GOT3 (cell line): Measurements from ENCODE around the gene FABP7.

Source experiments
- DNase-seq: peaks from one replicate; lab custom pipeline; 2025; ENCODE audit warnings: mixed read lengths; lab: John Stamatoyannopoulos, UW

Gene FABP7

GRCh38 chr6:122798099-122798641, 18.7 kb downstream of the FABP7 start:
- no peak for DNase-seq

DNA sequence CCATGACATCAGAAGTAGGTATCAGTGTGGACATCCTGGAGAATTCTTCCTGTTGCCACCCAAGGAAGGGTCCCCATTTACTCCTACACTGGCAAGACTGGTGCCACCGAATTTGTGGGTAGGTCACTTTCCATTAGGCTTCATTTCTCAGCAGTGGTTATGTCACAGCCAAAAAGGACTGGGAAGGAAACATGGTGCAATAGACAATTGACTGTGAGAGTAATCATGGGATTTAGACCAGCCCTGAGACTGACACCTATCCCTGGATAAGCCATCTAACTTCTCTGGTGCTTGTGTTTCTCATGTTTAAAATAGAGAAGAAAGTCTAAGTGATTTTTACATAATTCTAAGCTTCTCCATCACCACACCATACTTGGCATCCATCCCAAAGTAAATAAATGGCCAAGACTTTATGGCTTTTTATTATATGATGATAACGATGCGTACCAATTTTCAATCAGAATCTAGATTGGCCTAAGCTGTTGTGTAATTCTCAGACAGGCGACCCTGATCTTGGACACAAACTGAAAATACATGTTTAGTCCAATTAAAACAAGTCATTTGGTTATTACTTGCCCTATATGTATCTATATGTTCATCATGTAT, 19.7 kb downstream of the FABP7 start:
- no peak for DNase-seq

DNA sequence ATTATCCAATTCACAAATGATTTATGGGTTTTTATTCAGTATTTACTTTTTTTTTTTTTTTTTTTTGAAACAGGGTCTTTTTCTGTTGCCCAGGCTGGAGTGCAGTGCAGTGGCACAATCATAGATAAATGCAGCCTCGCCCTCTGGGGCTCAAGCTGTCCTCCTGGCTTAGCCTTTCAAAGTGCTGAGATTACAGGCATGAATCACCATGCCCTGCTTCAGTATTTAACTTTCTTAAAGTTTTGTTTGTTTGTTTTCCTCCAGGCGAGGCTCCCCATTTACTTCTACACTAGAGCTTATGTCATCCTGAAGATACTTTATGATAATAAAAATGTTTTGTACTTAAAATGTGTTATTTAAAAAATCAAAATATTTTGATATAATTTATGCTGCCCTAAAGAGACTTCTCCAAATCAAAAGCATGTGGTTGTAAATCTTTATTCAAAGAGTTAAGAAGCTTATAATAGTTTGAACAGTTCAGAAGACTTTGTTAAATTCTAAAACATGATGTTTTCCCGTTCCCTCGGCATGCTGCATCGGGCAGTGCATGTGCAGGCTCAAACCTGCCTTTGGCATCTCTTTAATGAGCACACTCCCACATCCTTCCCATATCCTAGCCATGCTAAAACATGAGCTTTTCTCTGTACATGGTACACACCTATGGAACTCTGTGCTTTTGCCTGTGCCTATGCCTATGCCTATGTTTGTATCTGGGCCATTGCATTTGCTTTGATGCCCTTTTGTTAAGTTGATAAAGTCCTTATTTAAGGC, 20.6 kb downstream of the FABP7 start:
- no peak for DNase-seq

- no peak for DNase-seq
Observed at GRCh38 chr6:122800906-122801305, 21.4 kb downstream of the FABP7 start.

DNA sequence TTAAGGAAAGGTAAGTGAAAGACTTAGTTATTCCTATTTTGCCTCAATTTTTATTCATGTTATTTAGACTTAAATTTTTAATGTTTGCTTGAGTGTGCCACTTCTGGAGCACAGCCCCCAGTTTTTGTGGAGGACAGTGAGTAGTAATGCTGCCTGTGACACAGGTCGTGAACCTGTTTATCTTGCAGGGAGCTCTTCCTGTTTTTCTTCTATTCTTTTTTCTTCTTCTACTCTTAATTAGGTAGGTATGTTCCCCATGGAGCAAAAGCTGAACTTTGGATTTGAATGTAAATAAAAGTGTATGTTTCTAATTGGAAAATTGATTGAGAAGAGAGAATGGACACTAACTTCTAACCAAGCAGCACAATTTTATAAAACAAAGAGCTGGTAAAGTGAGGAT, 21.9 kb downstream of the FABP7 start:
- no peak for DNase-seq

GRCh38 chr6:122803171-122803661, 23.7 kb downstream of the FABP7 start:
- DNase-seq: no peak

GRCh38 chr6:122804962-122805485, 25.5 kb downstream of the FABP7 start:
- DNase-seq: no peak

GRCh38 chr6:122806291-122806690, 26.8 kb downstream of the FABP7 start:
- DNase-seq: no peak

GRCh38 chr6:122808121-122808885, 28.8 kb downstream of the FABP7 start:
- no peak for DNase-seq

GRCh38 chr6:122809001-122809400, 29.5 kb downstream of the FABP7 start:
- no peak for DNase-seq

- DNase-seq: no peak
Observed at GRCh38 chr6:122809691-122810090, 30.2 kb downstream of the FABP7 start.

DNA sequence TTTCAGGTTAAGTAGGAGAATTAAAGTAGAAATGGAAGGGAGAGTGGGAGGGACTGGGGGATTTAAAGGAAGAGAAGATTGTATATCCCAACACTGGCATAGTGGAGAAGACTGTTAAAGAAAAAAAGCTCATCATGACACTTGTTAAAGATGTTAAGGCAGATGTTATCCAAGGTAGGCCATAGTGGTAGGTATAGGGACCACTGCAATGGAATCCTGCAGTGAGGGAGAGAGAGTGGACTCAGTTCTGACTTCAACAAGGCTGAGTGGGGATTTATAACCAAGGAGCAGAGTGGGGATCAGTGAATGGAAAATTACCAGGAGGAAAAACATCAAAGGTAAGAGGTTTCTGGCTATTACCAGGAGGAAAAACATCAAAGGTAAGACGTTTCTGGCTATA, 30.7 kb downstream of the FABP7 start:
- DNase-seq: no peak

GRCh38 chr6:122817358-122817757, 37.8 kb downstream of the FABP7 start:
- no peak for DNase-seq

- DNase-seq: no peak
Observed at GRCh38 chr6:122817766-122818165, 38.2 kb downstream of the FABP7 start.

GRCh38 chr6:122818866-122819265, 39.4 kb downstream of the FABP7 start:
- DNase-seq: no peak

DNA sequence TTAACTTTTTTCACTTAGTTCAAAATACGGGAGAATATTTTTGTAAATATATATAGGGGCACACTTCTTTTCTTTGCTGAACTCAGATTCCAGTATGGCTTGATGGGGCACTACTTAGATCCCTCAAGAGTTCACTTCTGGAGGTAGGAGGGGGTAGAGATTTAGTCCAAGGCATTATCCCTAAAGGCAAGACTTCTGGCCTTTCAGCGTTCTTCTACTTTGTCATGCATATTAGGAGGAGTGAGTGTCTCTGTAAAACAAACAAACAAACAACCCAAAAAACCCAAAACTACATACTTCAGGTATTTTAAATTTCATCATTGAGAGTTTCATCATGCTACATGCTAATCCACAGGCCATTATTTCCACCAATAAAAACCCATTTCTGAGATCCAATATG, 41.6 kb downstream of the FABP7 start:
- DNase-seq: no peak

DNA sequence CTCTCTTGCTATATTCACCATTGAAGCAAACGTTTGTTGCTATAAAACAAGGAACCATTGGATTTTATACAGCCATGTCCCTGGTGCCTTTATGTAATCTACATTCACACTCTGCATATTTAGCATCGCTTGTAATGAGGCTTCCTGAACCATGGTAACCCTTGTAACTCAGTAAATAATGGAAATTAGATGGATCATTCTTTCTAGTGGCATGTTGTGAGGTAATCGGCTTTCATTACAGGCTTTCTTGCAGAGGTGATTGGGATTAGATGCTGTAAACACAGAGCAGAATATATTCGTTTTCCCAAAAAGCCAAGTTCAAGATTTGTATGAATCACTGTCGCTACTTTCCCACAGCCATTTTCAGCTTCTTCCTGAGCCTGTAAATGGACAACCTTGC, 45.6 kb downstream of the FABP7 start:
- no peak for DNase-seq

- no peak for DNase-seq
Observed at GRCh38 chr6:122829456-122829855, 49.9 kb downstream of the FABP7 start.

GRCh38 chr6:122831511-122831910, 52.0 kb downstream of the FABP7 start:
- DNase-seq: no peak

DNA sequence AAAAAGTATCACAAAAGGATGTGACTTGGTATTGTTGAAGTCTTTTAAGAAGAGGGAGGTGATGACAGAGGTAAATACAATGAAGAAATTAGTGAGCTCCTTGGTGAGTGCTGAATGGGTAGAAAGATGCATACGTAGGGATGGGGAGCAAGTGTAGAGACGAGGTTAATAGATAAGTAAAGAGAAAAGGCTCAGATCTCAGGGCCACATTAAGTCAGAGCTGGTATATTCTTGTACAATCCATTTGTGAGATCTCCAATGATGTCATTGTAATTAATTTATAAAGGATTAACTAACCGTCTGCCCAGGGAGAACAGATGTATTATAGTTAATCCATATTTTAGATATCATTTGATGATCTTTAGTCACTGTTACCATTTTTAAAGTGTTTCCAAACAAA, 52.9 kb downstream of the FABP7 start:
- DNase-seq: no peak

DNA sequence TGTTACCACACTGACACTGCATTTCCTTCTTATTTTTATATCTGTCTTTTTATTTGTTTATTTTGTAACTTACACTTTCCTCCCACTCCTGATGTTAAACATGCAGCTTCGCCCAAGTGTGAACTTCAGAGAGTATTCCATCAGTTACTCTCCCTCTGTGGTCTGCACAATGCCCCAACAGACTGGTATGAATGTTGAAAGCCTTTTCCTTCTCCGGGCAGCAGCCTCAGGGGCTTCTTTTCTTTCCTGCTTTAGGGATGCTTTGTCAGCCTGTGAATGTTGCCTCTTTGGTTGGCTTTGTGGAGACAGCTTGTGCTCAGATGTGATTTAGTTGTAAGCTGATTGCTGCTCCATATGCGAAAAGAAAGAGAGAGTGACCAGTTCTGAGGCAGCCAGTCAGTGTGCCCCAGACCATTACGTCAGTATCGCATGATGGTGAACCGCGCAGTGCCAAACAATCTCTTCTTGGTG, 53.5 kb downstream of the FABP7 start:
- no peak for DNase-seq
